HuH-7.5 (cell line): ENCODE results near the gene TNS3.

Experiments used
- DNase-seq: peaks from one replicate; pipeline ENCODE4 v3.0.0; 2011; ENCODE audit warnings: low spot score

TNS3 gene

GRCh38 chr7:47301105-47301477 is 280.8 kb downstream of the TNS3 start:
- no peak for DNase-seq

DNA sequence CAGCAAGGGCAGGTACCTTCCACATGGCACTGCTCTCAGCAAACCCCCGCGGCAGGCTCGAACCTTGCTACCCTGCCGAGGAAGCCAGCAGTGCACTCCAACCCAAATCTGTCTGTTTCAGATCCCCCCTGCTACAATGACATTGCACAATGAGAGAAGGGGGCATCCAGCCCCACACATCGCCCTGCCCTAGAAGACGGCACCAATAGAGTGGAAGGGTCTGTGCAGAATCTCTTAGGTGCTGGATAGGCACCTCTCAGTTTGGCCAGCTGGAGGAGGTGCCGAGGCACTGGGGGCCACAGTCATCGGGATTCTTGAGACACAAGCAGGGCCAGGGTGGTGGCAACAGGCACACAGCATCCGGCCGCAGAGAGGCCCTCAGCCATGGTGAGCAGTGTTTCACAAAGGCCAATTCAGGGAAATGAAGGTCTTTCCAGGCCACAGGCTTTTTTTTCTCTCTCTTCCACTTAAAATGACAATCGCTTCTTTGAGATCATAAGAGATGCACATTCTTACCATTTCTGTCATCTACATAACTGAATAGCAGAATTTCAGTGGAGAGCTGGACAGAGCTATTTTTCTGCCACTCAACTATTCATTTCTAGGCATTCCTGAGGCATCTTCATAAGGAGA is 281.3 kb downstream of the TNS3 start:
- no peak for DNase-seq

DNA sequence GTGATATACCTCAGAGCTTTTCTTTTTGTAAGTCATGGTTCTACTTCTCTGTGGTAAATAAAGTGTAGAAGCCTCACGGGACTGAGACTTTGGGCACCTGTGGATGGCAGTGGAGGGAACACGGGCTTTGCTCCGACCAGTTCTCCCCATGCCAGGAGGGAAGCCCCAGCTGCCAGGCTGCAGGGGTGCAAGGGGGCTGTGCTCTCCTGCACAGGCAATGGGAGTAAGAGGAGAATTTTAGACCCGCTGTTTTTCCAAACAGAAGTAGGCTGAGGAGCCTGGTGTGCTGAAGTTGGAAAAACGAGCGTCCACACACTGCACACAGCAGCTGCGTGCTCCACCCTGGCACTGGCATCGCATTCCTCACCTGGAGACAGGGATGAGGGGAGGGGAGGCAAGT is 282.4 kb downstream of the TNS3 start:
- no peak for DNase-seq

GRCh38 chr7:47298636-47299035 is 283.3 kb downstream of the TNS3 start:
- DNase-seq: no peak

GRCh38 chr7:47297120-47297519 is 284.8 kb downstream of the TNS3 start:
- DNase-seq: no peak

- no peak for DNase-seq
These were observed 286.3 kb downstream of the TNS3 start for GRCh38 chr7:47295606-47296005.

GRCh38 chr7:47294556-47295222 is 287.2 kb downstream of the TNS3 start:
- no peak for DNase-seq

DNA sequence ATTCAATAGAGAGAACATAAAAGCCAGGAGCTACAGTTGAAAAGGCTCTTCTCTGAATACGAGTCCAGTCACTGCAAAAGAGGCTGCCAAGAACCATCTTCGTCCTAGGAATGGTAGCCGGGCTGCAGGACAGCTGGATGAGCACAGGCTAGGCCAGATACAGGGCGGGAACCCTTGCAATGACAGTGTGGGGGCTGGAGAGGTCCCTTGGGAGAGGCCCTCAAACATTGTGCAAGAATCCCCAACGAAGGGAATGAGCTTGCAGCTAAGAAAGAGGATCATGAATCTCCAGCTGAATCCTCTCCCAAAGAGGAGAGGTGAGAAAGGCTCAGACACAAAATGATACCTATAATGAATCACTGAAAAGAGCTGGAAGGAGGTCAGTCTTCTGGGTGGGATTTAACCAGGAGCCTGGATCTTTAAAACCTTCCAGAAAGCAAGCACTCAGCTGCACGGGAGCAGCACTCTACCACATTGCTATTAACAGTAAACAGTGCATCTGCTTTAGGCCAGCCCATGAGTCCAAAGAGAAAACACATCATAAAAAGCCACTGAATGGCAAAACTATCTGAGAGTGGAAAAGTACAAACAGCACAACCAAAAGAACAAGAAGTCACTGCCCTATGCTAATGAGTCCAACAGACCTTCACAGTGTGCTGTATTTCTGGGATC is 287.9 kb downstream of the TNS3 start:
- no peak for DNase-seq

- DNase-seq: peak; percentile 49
These were observed 289.0 kb downstream of the TNS3 start for GRCh38 chr7:47292832-47293309.

GRCh38 chr7:47291461-47292081 is 290.3 kb downstream of the TNS3 start:
- no peak for DNase-seq

DNA sequence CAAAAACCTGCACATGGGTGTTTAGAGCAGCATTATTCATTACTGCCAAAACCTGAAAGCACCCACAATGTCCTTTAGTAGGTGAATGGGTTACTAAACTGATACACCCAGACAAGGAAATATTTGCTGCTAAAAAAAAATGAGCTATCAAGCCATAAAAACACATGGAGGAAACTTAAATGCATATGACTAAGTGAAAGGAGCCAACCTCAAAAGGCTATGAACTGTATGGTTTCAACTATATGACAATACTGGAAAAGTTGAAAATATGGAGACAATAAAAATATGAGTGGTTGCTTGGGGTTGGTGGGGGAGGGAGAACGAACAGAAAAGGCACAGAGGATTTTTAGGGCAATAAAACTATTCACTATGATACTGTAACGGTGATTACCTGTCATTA is 291.0 kb downstream of the TNS3 start:
- DNase-seq: no peak

- no peak for DNase-seq
These were observed 291.4 kb downstream of the TNS3 start for GRCh38 chr7:47290466-47290865.

DNA sequence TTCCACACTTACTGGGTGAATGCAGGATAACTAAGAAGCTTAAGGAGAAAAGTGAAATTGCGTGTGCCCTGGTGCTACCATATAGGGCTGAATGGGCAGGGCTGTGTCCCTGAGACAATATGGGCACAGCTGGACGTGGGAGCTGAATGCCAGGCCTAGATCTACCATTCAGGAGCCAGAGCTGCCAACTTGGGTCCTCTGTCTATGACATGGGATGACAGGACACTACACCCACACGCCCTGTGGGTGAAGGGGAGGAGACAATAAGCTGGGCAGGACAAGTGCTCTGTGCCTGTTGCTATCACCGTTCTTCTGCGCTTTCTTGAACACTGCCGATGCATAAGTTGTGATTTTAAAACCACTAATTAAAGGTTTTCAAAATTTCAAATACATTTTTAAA is 293.9 kb downstream of the TNS3 start:
- DNase-seq: no peak

GRCh38 chr7:47285860-47286491 is 295.9 kb downstream of the TNS3 start:
- no peak for DNase-seq

GRCh38 chr7:47284691-47285635 is 296.9 kb downstream of the TNS3 start:
- no peak for DNase-seq

GRCh38 chr7:47283497-47284131 is 298.3 kb downstream of the TNS3 start:
- peak; percentile 41 for DNase-seq

GRCh38 chr7:47282790-47283496 is 299.0 kb downstream of the TNS3 start:
- no peak for DNase-seq

DNA sequence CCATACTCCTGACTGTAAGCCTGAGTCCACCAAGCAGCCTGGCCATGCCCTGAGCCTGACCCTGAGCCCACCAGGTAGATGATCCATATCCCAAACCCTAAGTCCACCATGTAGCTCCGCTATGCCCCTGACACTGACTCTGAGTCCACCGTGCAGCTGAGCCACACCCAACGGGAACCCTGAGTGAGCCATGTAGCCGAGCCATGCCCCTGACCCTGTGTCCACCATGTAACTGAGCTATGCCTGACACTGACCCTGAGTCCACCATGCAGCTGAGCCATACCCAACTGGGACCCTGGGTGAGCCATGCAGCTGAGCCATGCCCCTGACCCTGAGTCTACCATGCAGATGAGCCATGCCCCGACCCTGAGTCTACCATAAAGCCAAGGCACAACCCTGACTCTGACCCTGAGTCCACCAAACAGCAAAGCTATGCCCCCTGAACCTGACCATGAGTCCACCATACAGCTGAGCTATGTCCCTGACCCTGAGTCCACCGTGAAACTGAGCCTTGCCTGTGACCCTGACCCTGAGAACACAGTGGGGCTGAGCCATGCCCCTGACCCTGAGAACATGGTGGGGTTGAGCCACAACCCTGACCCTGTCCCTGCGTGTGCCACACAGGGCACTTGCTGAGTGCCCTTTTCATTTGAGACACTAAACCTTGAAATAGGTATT is 299.8 kb downstream of the TNS3 start:
- no peak for DNase-seq

GRCh38 chr7:47281161-47281560 is 300.8 kb downstream of the TNS3 start:
- DNase-seq: no peak

DNA sequence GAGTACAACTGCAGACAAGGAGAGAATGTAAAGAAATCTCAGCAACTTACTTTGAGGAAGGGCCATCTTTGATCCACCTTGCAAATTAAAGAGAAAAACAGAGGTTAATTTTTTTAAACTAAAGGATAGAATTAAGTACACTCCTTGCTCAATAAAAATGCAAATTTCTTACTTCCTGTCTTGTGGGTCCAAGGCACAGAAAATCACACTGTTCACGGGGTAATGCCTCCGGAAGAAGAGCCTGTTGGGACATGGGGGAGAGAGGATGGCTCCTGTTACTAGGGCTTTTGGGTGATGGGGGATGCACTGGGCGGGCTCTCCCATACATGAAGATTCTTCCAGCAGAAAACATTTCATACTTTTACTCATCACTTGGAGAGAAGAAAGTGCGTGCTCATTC is 301.8 kb downstream of the TNS3 start:
- DNase-seq: no peak
